Transverse colon (tissue), 4 donors: ENCODE results near the gene ZNF202. TPM values are rescaled to one million over a fixed set of nuclear protein-coding genes. Genes with fewer than 3 reads are reported as not detected.

Experiments used
- DNase-seq: peaks from one replicate; pipeline ENCODE4 v3.0.0-alpha.2; 2019
- H3K27ac ChIP-seq, 4 donors: fragments of 200-600 bp; sonication (generic); 2 replicates each; pipeline ENCODE4 v1.5.1; 2016 to 2018; ENCODE audit warnings: inconsistent platforms in 4 of 4
- H3K27me3 ChIP-seq: fragments of 200-600 bp; sonication (generic); 2 replicates; pipeline ENCODE4 v1.5.1; 2017; ENCODE audit warnings: inconsistent platforms
- H3K36me3 ChIP-seq, 4 donors: fragments of 200-600 bp; sonication (generic); 2 replicates each; pipeline ENCODE4 v1.5.1; 2017 to 2019; ENCODE audit warnings: inconsistent platforms in 4 of 4
- H3K4me1 ChIP-seq, 4 donors: fragments of 200-600 bp; sonication (generic); 2 replicates each; pipeline ENCODE4 v1.5.1; 2017 to 2020; ENCODE audit warnings: inconsistent platforms in 4 of 4
- H3K4me3 ChIP-seq, 4 donors: fragments of 200-600 bp; sonication (generic); 1 replicate in 1 of 4; 2 replicates in 3 of 4; pipeline versions ENCODE4 v1.5.1 to v1.6.1; 2017 to 2019; ENCODE audit warnings: inconsistent platforms in 4 of 4
- H3K9me3 ChIP-seq, 2 donors: fragments of 200-600 bp; sonication (generic); 2 replicates each; pipeline ENCODE4 v1.5.1; 2017 to 2019; ENCODE audit warnings: inconsistent platforms in 2 of 2
- CTCF ChIP-seq, 5 experiments: fragments of 200-600 bp in 3 of 5; fragments of 450-650 bp in 2 of 5; sonication (generic) in 3 of 5; IDR thresholded peaks; 1 replicate in 2 of 5; 2 replicates in 3 of 5; pipeline ENCODE4 v1.5.1; 2016 to 2017; ENCODE audit warnings: antibody characterized with exemption in 5 of 5, inconsistent platforms in 3 of 5, mild to moderate bottlenecking in 2 of 5, moderate library complexity in 1 of 5
- EP300 ChIP-seq: sonication (generic); formaldehyde crosslinking; IDR thresholded peaks from one replicate; pipeline ENCODE4 v1.6.1; 2017; ENCODE audit warnings: antibody characterized with exemption, low read depth
- POLR2A ChIP-seq: fragments of 450-650 bp; IDR thresholded peaks from one replicate; pipeline ENCODE4 v1.6.1; 2016; ENCODE audit warnings: antibody characterized with exemption, mild to moderate bottlenecking, moderate library complexity
- POLR2AphosphoS5 ChIP-seq, 3 donors: sonication (generic); formaldehyde crosslinking; IDR thresholded peaks; one replicate each; pipeline ENCODE4 v1.6.1; 2016; ENCODE audit warnings: antibody characterized with exemption in 3 of 3
- WGBS, 2 donors: methylation state at CpG; one replicate each; pipeline ENCODE4 v1.1.5; 2018; ENCODE audit warnings: low coverage in 1 of 2; 5-methylcytosine and 5-hydroxymethylcytosine counted together
- in situ Hi-C, 4 donors: fragments of 200-750 bp; cut with MboI; loops; one replicate each; pipeline versions ENCODE4 v1.15.0 to v1.15.1; 2017; ENCODE audit warnings: low sequenced_read_pairs in 3 of 4, low pct_ligation_motif_present in 1 of 4, low pct_unique_long_range_greater_than_20kb in 1 of 4
- intact Hi-C: fragments of 100-400 bp; cut with DNase I; formaldehyde crosslinking; loops from one replicate; pipeline ENCODE4 v1.15.1; 2023; ENCODE audit warnings: low total_unique reads
- total RNA-seq, 4 donors: library from RNA; depleted of rRNA; stranded (reverse); fragments of >200 nt; gene quantifications; one replicate each; pipeline ENCODE4 v1.1.0, GENCODE V29; 2016

The ZNF202 gene
- total RNA-seq, 4 donors from 2014 or later = 4.4 to 7.8 (median 6.2) TPM

- intact Hi-C loops = loop anchor here (1.0 kb wide), 1 partner anchor 127 kb away; no protein-coding TSS in a partner anchor
- H3K9me3 ChIP-seq = no peaks in the 10 kb centered on the region
- in situ Hi-C loops = loop anchor here in 1 of 4 donors (10.0 kb wide), 1 partner anchor 133 kb away; no protein-coding TSS in a partner anchor
- peak; percentile 58 for DNase-seq
- peaks cover 5% of the 10 kb centered on the region for H3K27me3 ChIP-seq
- H3K4me3 ChIP-seq = no peak overlapping the region
- no peak overlapping the region for H3K27ac ChIP-seq
- H3K36me3 ChIP-seq = no peaks in the 10 kb centered on the region
- H3K4me1 ChIP-seq = no peaks in the 10 kb centered on the region
- TF ChIP-seq EP300 (no peak), CTCF (IDR thresholded peaks at IDR 0.05) (peak; percentile 45 to 63 (median 56))
- WGBS, 2 donors = 4 to 7% methylated on average over 8 of the region's 8 CpGs
Measured at GRCh38 chr11:123707606-123708205, 33.8 kb downstream of the ZNF202 start.

GRCh38 chr11:123707206-123707605 lies 34.3 kb downstream of the ZNF202 start:
- 89 to 100% methylated on average over 2 to 3 of the region's 3 CpGs for WGBS, 2 donors
- no peaks in the 10 kb centered on the region for H3K4me1 ChIP-seq
- intact Hi-C loops = no loop called here

GRCh38 chr11:123704341-123704740 lies 37.1 kb downstream of the ZNF202 start:
- Histone ChIP-seq H3K27me3 (peaks cover 5% of the 10 kb centered on the region), H3K36me3 (no peaks in the 10 kb centered on the region), H3K27ac (no peak overlapping the region), H3K4me3 (no peak overlapping the region), H3K9me3 (no peaks in the 10 kb centered on the region), H3K4me1 (no peaks in the 10 kb centered on the region)
- WGBS, 2 donors = 83 to 94% methylated on average over 3 of the region's 3 CpGs
- in situ Hi-C loops = loop anchor here in 1 of 4 donors (10.0 kb wide), 1 partner anchor 130 kb away; no protein-coding TSS in a partner anchor
- TF ChIP-seq EP300 = no peak
- TF ChIP-seq CTCF (IDR thresholded peaks at IDR 0.05) = no peak
- no peak for TF ChIP-seq POLR2AphosphoS5 (IDR thresholded peaks at IDR 0.05)
- TF ChIP-seq POLR2A = no peak
- DNase-seq = no peak
- intact Hi-C loops = no loop called here

More at GRCh38 chr11:123707206-123707605, 34.3 kb downstream of the ZNF202 start:
- in situ Hi-C loops = loop anchor here in 1 of 4 donors (10.0 kb wide), 1 partner anchor 132 kb away; no protein-coding TSS in a partner anchor
- H3K36me3 ChIP-seq = no peaks in the 10 kb centered on the region
- no peak overlapping the region for H3K4me3 ChIP-seq
- H3K9me3 ChIP-seq = no peaks in the 10 kb centered on the region
- H3K27ac ChIP-seq = no peak overlapping the region
- H3K27me3 ChIP-seq = peaks cover 5% of the 10 kb centered on the region
- TF ChIP-seq EP300 (no peak), POLR2AphosphoS5 (IDR thresholded peaks at IDR 0.05) (no peak), POLR2A (no peak), CTCF (IDR thresholded peaks at IDR 0.05) (no peak)
- DNase-seq = no peak

GRCh38 chr11:123702696-123703095 lies 38.8 kb downstream of the ZNF202 start:
- intact Hi-C loops = no loop called here
- in situ Hi-C loops = loop anchor here in 1 of 4 donors (10.0 kb wide), 1 partner anchor 128 kb away; no protein-coding TSS in a partner anchor
- no peak for DNase-seq

More at GRCh38 chr11:123702696-123703095, 38.8 kb downstream of the ZNF202 start:
- WGBS, 2 donors = 65 to 72% methylated on average over 2 of the region's 2 CpGs
- Histone ChIP-seq H3K4me1 (no peaks in the 10 kb centered on the region), H3K27me3 (peaks cover 4% of the 10 kb centered on the region), H3K9me3 (no peaks in the 10 kb centered on the region), H3K36me3 (no peaks in the 10 kb centered on the region), H3K27ac (no peak overlapping the region), H3K4me3 (no peak overlapping the region)
- TF ChIP-seq POLR2AphosphoS5 (IDR thresholded peaks at IDR 0.05) = no peak
